Lung (tissue), 12 donors: ENCODE data around the gene RTL9. TPM values are rescaled to one million over a fixed set of nuclear protein-coding genes. Genes with fewer than 3 reads are reported as not detected.

ENCODE experiments used
- ATAC-seq: fragments of 200-7000 bp; cut with Tn5 transposase; one replicate; pipeline ENCODE4 v1.9.1; 2020; ENCODE audit warnings: moderate number of reproducible peaks; ENCODE audit not compliant: insufficient read depth, low FRiP score
- DNase-seq, 3 donors: peaks; one replicate each; pipeline ENCODE4 v3.0.0-alpha.2; 2013 to 2017
- H3K27ac ChIP-seq, 2 donors: one replicate each; pipeline ENCODE4 v1.5.1; 2013; ENCODE audit warnings: mild to moderate bottlenecking in 2 of 2, moderate library complexity in 2 of 2, control low read depth in 1 of 2, inconsistent platforms in 1 of 2, low read depth in 1 of 2, low read length in 1 of 2
- H3K27me3 ChIP-seq, 3 donors: one replicate each; pipeline ENCODE4 v1.5.1; 2013; ENCODE audit warnings: low read length in 2 of 3; ENCODE audit not compliant: control insufficient read depth in 3 of 3, insufficient read depth in 3 of 3
- H3K36me3 ChIP-seq, 4 donors: one replicate each; pipeline ENCODE4 v1.5.1; 2013; ENCODE audit warnings: low read length in 4 of 4, mild to moderate bottlenecking in 1 of 4, moderate library complexity in 1 of 4; ENCODE audit not compliant: control insufficient read depth in 4 of 4, insufficient read depth in 4 of 4
- H3K4me1 ChIP-seq, 5 donors: one replicate each; pipeline ENCODE4 v1.5.1; 2013; ENCODE audit warnings: low read length in 5 of 5, mild to moderate bottlenecking in 2 of 5, moderate library complexity in 1 of 5; ENCODE audit not compliant: control insufficient read depth in 5 of 5, insufficient read depth in 5 of 5
- H3K4me3 ChIP-seq: one replicate; pipeline ENCODE4 v1.5.1; 2013; ENCODE audit warnings: mild to moderate bottlenecking, control low read depth, moderate library complexity
- H3K9ac ChIP-seq, 2 donors: one replicate each; pipeline ENCODE4 v1.5.1; 2013; ENCODE audit warnings: low read length in 2 of 2, control low read depth in 1 of 2; ENCODE audit not compliant: insufficient read depth in 1 of 2
- H3K9me3 ChIP-seq, 4 donors: one replicate each; pipeline ENCODE4 v1.5.1; 2013; ENCODE audit warnings: low read length in 3 of 4, mild to moderate bottlenecking in 1 of 4, moderate library complexity in 1 of 4; ENCODE audit not compliant: control insufficient read depth in 4 of 4, insufficient read depth in 3 of 4
- WGBS, 2 donors: extraction: QIAGEN DNeasy Blood & Tissue Kit; methylation state at CpG; one replicate each; pipeline ENCODE4 v1.1.7; 2013; 5-methylcytosine and 5-hydroxymethylcytosine counted together
- polyA plus RNA-seq, 2 donors: library from polyadenylated mRNA; stranded (reverse); fragments of 200-250 nt; gene quantifications; one replicate each; pipeline ENCODE4 v1.2.1, GENCODE V29; 2013
- total RNA-seq, 2 donors: library from RNA; depleted of rRNA in 1 of 2; stranded (reverse); fragments of >200 nt in 1 of 2; gene quantifications; one replicate each; pipeline ENCODE4 v1.2.1, GENCODE V29; 2014 to 2021
- TF ChIP-seq, protein P1 (sequence below): IDR thresholded peaks from 2 replicates; pipeline ENCODE4 v1.5.1; 2012; ENCODE audit warnings: mild to moderate bottlenecking; ENCODE audit errors: control extremely low read depth, extremely low read depth
- donor health status: control.
- donor health status: control.
- donor health status: Bipolar disorder and iron deficiency.
- donor health status: healthy.
- donor health status: DM: yes; HTN: yes; CAD: no.

RTL9 gene
- total and polyA plus RNA-seq, 4 donors, result 0.02 to 0.34 (median 0.06) TPM

GRCh38 chrX:110320381-110320987 is 38.2 kb upstream of the RTL9 start:
- Histone ChIP-seq H3K36me3 (no peaks in the 10 kb centered on the region), H3K9ac (no peak overlapping the region), H3K4me1 (no peaks in the 10 kb centered on the region), H3K27ac (no peak overlapping the region), H3K4me3 (no peak overlapping the region), H3K9me3 (peaks cover 0 to 3% (median 0%) of the 10 kb centered on the region in 4 donors), H3K27me3 (peaks cover 0 to 51% (median 19%) of the 10 kb centered on the region in 3 donors)
- no peak for DNase-seq
- no peak for ATAC-seq
- 45 to 88% methylated on average over 3 of the region's 3 CpGs for WGBS, 2 donors
- TF ChIP-seq, protein P1, sequence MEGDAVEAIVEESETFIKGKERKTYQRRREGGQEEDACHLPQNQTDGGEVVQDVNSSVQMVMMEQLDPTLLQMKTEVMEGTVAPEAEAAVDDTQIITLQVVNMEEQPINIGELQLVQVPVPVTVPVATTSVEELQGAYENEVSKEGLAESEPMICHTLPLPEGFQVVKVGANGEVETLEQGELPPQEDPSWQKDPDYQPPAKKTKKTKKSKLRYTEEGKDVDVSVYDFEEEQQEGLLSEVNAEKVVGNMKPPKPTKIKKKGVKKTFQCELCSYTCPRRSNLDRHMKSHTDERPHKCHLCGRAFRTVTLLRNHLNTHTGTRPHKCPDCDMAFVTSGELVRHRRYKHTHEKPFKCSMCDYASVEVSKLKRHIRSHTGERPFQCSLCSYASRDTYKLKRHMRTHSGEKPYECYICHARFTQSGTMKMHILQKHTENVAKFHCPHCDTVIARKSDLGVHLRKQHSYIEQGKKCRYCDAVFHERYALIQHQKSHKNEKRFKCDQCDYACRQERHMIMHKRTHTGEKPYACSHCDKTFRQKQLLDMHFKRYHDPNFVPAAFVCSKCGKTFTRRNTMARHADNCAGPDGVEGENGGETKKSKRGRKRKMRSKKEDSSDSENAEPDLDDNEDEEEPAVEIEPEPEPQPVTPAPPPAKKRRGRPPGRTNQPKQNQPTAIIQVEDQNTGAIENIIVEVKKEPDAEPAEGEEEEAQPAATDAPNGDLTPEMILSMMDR, result no peak

DNA sequence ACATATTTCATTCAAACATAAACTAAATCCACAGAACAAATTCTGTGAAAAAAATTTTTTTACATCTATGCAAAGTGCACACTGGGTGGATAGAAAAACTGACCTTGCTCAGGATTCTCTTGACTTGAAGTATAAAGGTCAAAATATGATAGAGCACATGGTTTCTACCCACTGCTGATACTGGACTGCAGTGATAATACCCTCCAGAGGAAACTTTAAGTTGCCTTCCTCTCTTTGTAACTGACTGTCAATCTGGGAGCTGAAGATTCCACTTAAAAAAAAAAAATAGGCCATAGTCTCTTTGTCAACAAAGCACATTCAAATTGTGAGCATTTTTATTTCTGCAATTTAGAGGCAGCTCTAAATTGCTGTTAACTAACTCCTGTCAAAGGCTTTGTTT is 37.6 kb upstream of the RTL9 start:
- Histone ChIP-seq H3K9ac (no peak overlapping the region), H3K36me3 (no peaks in the 10 kb centered on the region), H3K4me1 (no peaks in the 10 kb centered on the region), H3K27ac (no peak overlapping the region), H3K27me3 (peaks cover 0 to 46% (median 19%) of the 10 kb centered on the region in 3 donors), H3K9me3 (peaks cover 0 to 3% (median 0%) of the 10 kb centered on the region in 4 donors), H3K4me3 (no peak overlapping the region)
- TF ChIP-seq, protein P1, result no peak
- no peak for ATAC-seq
- no peak for DNase-seq

GRCh38 chrX:110321670-110322069 is 37.0 kb upstream of the RTL9 start:
- H3K27ac ChIP-seq, result no peak overlapping the region
- ATAC-seq (no peak), DNase-seq (no peak)
- TF ChIP-seq, protein P1, result no peak
- WGBS, 2 donors, result 42% methylated on average over 3 of the region's 3 CpGs
- H3K4me3 ChIP-seq, result no peak overlapping the region
- peaks cover 0 to 3% (median 0%) of the 10 kb centered on the region in 4 donors for H3K9me3 ChIP-seq
- H3K9ac ChIP-seq, result no peak overlapping the region
- H3K27me3 ChIP-seq, result peaks cover 0 to 44% (median 14%) of the 10 kb centered on the region in 3 donors
- H3K4me1 ChIP-seq, result no peaks in the 10 kb centered on the region
- no peaks in the 10 kb centered on the region for H3K36me3 ChIP-seq

DNA sequence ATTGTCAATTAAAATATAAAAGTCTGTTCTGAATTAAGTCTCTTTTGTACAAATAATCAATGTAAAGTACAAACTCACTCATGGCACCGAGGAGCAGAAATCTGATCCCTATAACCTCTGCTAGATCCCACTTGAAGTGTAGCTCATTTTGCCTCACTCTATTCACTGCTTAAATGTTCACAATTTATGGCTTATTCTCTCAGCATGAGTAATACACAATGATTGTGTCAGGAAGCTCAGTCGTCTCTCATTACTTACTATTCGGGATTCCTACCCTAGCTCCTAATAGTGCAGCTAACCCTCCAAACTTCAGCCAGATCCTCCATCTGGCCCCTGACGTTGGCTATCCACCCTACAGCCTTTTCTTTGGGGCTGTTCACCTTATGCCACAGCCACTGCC is 36.0 kb upstream of the RTL9 start:
- no peak for DNase-seq
- Histone ChIP-seq H3K9ac (no peak overlapping the region), H3K4me3 (no peak overlapping the region), H3K27me3 (peaks cover 0 to 43% (median 14%) of the 10 kb centered on the region in 3 donors), H3K36me3 (no peaks in the 10 kb centered on the region), H3K9me3 (peaks cover 0 to 3% (median 0%) of the 10 kb centered on the region in 4 donors), H3K4me1 (no peaks in the 10 kb centered on the region), H3K27ac (no peak overlapping the region)
- WGBS, 2 donors, result 56 to 84% methylated on average over 4 of the region's 4 CpGs
- no peak for ATAC-seq
- TF ChIP-seq, protein P1, result no peak
